NCI-H82 (cell line): Measurements from ENCODE around the gene HELB.
A peak's percentile ranks its signal among the peaks of the same experiment; 100 is the strongest.

Source experiments
- DNase-seq: peaks from one replicate; lab custom pipeline; 2025; lab: John Stamatoyannopoulos, UW

Gene HELB

GRCh38 chr12:66301944-66302826, at the start of gene HELB:
Gene HELB (plus strand): TSS chr12:66302493. CDS start chr12:66302604, 111 bp downstream.
- peak; percentile 99 for DNase-seq

GRCh38 chr12:66252771-66253170, 49.5 kb upstream of the HELB start:
- no peak for DNase-seq

DNA sequence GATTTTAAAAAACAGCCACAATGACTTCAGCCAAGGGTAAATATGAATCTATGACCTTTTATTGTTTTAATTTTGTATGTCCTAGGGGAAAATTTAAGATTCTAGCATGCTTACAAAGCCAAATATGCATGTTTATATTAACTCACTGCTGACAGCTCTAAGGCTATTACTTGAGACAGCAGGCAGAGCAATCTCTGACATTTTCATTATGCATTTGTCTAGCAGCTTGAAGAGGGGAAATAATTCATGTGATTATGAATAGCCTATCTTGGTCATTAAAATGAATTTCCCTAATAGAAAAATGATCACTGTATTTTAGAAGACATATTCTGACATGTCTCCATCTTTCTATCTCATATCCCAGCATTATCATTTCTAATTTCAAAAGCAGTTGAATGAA, 46.6 kb upstream of the HELB start:
- DNase-seq = no peak

DNA sequence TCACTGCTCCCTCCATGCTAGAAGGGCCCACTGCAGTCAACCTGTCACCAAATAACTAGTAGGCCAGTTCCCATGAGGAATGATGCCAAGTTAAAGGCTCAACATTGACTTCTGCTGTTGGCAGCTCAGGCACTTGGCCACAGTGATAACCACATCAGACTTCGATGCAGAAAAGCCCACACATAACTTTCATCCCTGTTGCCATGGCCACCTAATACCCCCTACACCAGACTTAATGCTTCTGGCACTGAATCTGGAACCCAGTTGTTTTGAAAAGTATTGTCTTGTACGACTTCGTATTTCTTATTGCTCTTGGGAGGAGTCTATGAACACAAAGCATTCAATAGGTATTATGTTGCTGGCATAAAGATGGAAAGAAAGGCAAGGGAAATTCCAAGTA, 44.3 kb upstream of the HELB start:
- no peak for DNase-seq

GRCh38 chr12:66262737-66263136, 39.6 kb upstream of the HELB start:
- no peak for DNase-seq

GRCh38 chr12:66268562-66268961, 33.7 kb upstream of the HELB start:
- DNase-seq = no peak

DNA sequence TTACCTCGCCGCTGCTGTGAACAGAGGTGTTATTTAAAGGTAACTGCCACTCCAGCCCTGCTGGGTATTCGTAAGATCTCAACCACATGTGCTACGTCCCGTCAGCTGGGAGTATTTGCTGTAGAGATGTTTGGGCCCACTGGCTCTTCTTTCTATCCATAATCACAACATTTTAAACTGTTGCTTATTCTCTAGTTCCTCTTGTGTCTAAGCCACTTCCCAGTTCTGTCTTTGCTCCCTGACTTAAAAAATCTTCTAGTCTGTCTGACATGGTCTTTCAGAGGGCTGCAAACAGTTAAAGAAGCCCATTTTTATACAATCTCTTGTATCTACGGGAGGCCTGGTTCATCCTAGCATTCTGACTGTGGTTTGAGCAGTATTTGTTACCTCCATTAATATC, 33.2 kb upstream of the HELB start:
- no peak for DNase-seq

GRCh38 chr12:66269757-66270383, 32.4 kb upstream of the HELB start:
- DNase-seq = peak; percentile 49

DNA sequence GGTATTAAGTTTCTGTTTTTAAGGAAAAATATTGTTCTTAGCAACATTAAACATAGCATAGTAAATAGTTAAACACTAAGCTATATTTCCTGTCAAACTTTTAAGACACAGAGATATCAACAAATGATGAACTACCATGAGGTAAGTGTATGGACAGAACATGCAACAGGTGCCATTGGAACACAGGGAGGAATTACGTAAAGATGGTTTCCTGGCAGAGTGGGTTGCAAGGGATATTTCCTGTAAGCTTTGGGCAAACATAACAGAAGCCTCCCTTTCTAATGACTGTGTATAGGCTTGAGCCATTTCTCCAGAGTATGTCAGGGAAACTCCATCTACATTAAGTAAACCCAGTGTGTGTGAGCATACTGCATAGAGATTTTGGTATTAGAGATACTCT, 31.7 kb upstream of the HELB start:
- DNase-seq = no peak

GRCh38 chr12:66272650-66273049, 29.6 kb upstream of the HELB start:
- DNase-seq = no peak

- no peak for DNase-seq
Observed at GRCh38 chr12:66273147-66273546, 29.1 kb upstream of the HELB start.

- DNase-seq = no peak
Observed at GRCh38 chr12:66275040-66275439, 27.3 kb upstream of the HELB start.

DNA sequence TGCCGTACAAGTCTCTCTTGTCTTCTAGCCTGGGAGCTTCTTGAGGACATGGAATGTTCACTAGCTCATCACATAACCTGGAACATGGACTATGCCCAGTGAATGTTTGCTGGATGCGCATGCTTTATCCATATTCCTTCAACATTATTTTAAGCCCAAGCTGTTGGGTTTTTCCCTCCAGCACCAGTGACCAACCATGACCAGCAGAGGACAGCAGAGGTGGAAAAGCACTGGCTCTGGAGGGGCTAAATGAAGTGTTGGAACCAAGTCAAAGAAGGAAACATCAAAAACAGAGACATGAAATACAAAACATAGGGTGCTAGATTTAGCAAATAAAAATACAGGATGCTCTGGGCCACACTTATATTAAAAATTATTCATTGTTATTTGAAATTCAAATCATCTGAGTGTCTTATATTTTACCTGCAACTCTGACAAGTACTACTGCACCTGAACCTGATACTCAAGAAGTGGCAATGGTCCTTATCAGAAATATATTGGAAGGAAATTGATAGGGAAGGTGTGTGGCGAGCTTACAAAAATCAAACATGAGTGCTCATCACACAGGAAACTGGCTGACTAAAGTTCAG, 23.1 kb upstream of the HELB start:
- peak; percentile 23 for DNase-seq

DNA sequence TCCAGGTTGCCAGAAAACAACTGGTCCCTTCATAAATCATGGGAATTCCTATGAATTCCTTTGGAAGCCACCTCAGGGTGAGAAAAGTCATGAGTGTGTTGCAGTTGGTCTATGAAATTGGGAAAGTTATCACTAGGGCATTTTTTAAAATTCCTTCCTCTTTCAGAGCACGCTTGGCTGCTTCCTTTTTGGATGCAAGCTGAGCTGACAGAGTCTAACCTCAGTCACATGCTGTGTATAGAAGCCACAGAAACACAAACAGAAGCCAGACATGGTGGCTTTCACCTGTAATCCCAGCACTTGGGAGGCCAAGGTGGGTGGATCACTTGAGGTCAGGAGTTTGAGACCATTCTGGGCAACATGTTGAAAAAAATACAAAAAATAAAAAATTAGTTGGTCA, 21.7 kb upstream of the HELB start:
- DNase-seq = no peak

DNA sequence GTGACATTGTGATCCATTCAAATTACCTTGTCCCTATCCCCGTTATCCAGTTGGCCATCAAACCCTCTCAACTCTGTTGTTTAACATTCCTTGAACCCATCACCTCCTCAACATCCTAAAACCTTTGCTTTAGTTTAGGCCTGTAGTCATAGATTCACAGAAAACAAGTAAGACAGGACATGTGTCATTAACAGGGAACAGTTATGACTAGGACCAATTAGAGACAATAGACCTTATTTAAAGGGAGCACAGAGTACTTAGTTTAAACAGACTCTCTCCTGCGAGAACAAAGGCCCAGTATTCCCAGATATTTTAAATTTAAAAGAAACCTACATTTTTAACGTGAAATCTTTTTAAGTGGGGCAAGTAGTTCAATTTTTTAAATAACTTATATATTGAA, 20.0 kb upstream of the HELB start:
- no peak for DNase-seq

DNA sequence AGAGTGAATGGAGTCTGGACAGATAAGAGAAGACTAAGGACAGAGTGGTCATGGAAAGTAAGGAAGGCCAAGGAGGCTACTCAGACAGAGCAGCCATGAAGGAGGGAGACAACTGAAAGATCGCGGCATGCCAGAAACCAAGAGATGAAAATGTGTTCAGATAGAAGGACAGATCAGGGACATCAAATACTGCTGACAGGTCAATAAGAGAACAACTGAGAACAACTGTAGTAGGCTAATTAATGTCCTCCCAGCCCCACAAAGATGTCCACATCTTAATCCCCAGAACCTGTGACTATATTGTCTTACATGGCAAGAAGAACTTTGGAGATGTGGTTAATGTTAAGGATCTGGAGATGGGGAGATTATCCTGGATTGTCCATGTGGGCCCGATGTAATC, 15.0 kb upstream of the HELB start:
- DNase-seq = no peak

DNA sequence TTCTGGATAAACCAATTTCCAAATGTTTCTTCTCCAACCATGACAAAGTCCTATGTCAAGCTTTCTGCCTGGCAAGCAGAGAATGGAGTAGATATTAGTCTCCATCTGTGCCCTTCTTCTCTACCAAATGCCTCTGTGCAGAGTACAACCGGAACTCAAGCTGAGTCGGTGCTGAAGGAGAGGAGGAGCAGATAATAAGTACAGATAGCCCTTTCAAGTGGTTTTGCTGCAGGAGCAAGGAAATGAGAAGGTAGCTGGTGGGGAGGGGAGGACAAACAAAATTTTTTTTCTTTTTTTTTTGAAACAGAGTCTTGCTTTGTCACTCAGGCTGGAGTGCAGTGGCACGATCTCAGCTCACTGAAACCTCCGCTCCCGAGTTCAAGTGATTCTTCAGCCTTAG, 14.2 kb upstream of the HELB start:
- no peak for DNase-seq

DNA sequence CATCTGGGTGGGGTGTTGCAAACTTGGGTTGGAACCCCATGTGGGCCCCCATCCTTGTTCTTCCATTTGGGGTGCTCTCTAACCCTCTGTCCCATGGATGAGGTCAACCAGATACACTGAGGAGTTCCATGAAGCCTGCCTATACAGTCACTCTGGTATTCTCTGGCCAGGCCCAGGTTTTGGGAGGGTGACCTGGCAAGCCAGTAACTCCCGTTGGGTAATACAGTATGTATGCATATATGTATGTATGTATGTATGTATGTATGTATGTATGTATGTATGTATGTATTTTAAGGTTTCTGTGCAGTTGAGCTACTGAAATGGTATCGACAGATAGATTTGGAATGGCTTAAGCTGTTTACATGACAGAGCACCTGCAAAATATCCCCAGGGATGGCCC, 12.8 kb upstream of the HELB start:
- DNase-seq = no peak

DNA sequence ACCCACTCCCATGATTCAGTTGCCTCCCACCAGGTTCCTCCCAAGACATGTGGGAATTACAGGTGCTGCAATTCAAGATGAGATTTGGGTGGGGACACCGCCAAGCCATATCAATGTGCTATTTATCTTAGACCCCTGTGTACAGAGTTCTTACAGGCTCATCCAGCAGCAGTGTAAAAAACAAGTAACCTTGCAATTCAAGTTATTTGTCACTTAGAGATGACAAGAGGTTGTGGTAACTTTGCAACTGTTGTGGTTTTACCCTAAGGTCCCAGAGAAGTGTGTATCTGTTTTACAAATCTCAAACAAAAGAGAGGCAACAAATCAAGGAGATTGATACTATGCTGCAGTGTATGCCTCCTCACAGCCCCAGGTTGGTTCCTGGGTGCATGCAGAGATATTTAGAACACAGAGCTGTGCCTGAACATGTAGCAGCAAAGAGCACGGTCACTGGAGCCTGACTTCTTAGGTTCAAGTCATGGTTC, 11.5 kb upstream of the HELB start:
- no peak for DNase-seq

DNA sequence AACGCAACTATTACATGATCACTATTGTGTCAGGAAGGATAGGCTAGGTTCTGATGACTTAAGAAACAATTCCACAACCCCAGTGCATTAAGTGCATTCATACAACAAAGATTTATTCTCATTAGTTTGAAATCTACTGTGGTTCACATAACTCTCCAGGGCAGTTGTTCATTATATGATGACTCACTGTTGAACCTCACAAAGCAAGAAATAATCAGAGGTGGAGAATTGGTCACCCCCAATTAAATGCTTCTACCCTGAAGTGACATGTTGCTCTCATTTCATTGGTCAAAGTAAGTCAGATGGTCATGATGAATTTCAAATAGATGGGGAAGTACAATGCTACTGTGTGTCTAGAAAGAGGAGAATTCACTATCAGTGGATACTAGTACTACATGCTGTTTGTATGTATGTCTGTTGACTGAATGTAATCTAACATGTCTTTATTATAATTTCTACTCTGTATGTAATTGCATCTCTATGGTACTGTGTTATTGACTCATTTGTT, 6.1 kb upstream of the HELB start:
- no peak for DNase-seq

DNA sequence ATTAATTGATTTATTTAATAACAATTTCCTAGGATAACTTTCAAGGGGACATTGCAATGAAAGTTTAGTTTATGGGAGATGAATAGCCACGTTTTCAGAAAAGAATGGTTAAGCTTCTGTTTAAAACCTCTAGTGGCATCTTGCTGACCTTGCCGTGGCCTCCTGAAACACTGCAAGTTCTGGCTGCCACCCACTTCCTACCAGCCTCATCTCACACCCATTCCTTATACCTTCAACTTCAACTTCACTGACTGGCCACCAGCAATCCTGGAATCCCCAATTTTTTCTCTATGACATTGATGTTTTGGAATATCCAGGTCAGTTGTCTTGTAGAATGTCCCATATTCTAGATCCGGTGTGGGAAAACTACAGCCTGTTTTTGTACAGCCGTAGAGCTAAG, 5.2 kb upstream of the HELB start:
- no peak for DNase-seq

DNA sequence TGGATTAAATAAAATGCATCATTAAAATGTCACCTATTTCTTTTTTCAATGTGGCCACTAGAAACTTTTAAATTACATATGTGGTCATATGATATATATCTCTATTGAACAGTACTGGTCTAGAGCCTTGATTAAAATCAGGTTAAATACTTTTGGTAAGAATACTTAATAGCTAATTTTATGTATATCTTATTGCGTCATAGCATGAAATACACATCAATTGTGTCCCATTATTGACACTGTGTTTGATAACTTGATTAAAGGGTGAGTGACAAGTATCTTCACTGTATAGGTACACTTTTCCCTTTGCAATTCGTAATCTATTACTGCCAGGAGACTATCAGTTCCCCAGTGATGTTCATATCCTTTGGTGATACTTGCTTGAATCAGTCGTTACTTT, 4.4 kb upstream of the HELB start:
- no peak for DNase-seq

DNA sequence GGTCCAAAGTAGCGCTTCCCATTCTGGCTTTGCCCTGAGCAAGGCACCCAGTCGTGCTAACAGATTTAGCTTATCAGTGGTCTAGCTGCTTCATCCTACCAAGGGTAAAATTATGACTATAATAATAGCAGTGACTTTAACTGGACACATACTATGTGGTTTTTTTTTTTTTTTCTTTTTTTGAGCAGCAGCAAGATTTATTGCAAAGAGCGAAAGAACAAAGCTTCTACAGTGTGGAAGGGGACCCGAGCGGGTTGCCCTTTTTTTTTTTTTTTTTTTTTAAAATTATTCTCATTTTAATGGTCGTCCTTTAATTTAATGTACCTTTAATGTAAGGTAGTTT, 505 bp downstream of the HELB start:
- DNase-seq = no peak
